ENCODE data around the gene DCC. TPM values are rescaled to one million over a fixed set of nuclear protein-coding genes. Genes with fewer than 3 reads are reported as not detected.

Gene DCC
- total RNA-seq, 2 experiments from 2014 or later: not detected

DNA sequence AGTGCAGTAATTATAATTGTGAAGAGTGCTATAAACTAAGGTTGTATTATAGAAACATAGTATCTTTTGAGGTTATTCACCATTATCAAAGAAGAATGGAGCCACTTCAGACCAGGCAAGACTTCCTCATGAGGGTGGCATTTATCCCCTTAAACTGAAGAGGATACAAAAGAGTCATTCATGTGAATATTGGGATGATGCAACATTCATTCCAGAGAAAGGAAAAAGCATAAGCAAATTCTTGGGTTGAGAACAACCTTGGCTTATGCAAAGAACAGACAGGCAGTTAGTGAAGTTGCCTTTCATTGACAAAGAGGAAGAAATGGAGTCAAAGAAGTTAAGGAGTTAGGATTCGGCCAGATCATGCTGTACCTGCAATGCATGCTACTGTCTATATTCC, 1201.9 kb downstream of the DCC start:
- no peak for DNase-seq
- TF ChIP-seq, protein P1, sequence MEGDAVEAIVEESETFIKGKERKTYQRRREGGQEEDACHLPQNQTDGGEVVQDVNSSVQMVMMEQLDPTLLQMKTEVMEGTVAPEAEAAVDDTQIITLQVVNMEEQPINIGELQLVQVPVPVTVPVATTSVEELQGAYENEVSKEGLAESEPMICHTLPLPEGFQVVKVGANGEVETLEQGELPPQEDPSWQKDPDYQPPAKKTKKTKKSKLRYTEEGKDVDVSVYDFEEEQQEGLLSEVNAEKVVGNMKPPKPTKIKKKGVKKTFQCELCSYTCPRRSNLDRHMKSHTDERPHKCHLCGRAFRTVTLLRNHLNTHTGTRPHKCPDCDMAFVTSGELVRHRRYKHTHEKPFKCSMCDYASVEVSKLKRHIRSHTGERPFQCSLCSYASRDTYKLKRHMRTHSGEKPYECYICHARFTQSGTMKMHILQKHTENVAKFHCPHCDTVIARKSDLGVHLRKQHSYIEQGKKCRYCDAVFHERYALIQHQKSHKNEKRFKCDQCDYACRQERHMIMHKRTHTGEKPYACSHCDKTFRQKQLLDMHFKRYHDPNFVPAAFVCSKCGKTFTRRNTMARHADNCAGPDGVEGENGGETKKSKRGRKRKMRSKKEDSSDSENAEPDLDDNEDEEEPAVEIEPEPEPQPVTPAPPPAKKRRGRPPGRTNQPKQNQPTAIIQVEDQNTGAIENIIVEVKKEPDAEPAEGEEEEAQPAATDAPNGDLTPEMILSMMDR (IDR thresholded peaks at IDR 0.05): no peak
- no peaks in the 10 kb centered on the region for H3K4me1 Mint-ChIP-seq (ENCODE audit: low read depth)
- no peaks in the 10 kb centered on the region for H3K27me3 Mint-ChIP-seq
- Histone ChIP-seq H3K9me3 (ENCODE audit: control insufficient read depth in 1 of 2, insufficient read depth in 1 of 2, low read length in 2 of 2) (no peaks in the 10 kb centered on the region), H3K4me1 (ENCODE audit: insufficient read depth, low read length) (no peaks in the 10 kb centered on the region), H3K27me3 (ENCODE audit: control insufficient read depth in 1 of 2, insufficient read depth in 2 of 2, low read length in 2 of 2) (no peaks in the 10 kb centered on the region), H3K27ac (ENCODE audit: low read depth in 1 of 2, low read length in 2 of 2) (no peak overlapping the region), H3K4me3 (ENCODE audit: low read length) (no peak overlapping the region), H3K36me3 (ENCODE audit: insufficient read depth, low read length) (no peaks in the 10 kb centered on the region)
- no peak overlapping the region for H3K27ac Mint-ChIP-seq
- H3K4me3 Mint-ChIP-seq: no peak overlapping the region
- no peaks in the 10 kb centered on the region for H3K36me3 Mint-ChIP-seq (ENCODE audit: low read depth)
- intact Hi-C loops (cut with DNase I, micrococcal nuclease): no loop called here
- POLR2A ChIA-PET: no interaction called here
- H3K9me3 Mint-ChIP-seq: no peaks in the 10 kb centered on the region
- ATAC-seq (ENCODE audit: poor library complexity): no peak
- CTCF ChIA-PET: no interaction called here

DNA sequence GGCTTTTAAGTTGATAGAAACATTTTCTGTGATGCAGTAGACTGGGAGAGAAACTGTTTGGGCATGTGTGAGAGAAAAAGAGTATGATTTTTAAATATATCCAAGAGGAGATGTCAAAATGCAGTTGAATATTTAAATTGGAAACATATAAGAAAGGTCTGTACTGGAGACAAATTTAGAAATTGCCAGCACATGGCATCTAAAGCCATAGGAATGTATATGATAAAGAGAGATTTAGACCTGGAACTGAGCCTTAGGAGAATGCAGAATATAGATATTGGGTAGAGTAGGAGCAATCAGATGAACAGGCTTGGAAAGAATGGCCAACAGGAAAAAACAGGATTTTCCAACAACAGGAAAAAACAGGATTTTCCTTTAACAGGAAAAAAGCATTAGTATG, 1203.7 kb downstream of the DCC start:
- Mint-ChIP-seq H3K27ac (no peak overlapping the region), H3K27me3 (no peaks in the 10 kb centered on the region)
- intact Hi-C loops (cut with DNase I, micrococcal nuclease): no loop called here

DNA sequence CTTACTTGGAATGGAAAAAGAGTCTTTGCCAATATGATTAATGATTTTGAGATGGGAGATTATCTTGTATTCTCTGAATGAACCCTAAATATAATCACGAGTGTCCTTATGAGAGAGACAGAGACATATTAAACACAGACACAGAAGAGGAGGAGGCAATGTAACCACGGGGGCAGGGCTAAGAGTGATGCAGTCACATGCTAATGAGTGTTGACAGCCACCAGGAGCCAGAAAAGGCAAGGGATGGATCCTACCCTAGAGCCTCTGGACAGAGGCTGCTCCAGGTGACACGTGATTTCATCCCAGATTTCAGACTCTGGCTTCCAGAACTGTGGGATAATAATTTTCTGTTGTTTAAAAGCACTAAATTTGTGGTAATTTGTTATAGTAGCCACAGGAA, 1204.9 kb downstream of the DCC start:
- H3K27me3 Mint-ChIP-seq: no peaks in the 10 kb centered on the region
- Histone ChIP-seq H3K9me3 (ENCODE audit: control insufficient read depth in 1 of 2, insufficient read depth in 1 of 2, low read length in 2 of 2) (no peaks in the 10 kb centered on the region), H3K4me1 (ENCODE audit: insufficient read depth, low read length) (no peaks in the 10 kb centered on the region), H3K27ac (ENCODE audit: low read depth in 1 of 2, low read length in 2 of 2) (no peak overlapping the region), H3K36me3 (ENCODE audit: insufficient read depth, low read length) (no peaks in the 10 kb centered on the region), H3K27me3 (ENCODE audit: control insufficient read depth in 1 of 2, insufficient read depth in 2 of 2, low read length in 2 of 2) (no peaks in the 10 kb centered on the region), H3K4me3 (ENCODE audit: low read length) (no peak overlapping the region)
- TF ChIP-seq, protein P1 (IDR thresholded peaks at IDR 0.05): no peak
- CTCF ChIA-PET: no interaction called here
- no peak for DNase-seq
- H3K9me3 Mint-ChIP-seq: no peaks in the 10 kb centered on the region
- POLR2A ChIA-PET: no interaction called here
- H3K36me3 Mint-ChIP-seq (ENCODE audit: low read depth): no peaks in the 10 kb centered on the region
- ATAC-seq (ENCODE audit: poor library complexity): no peak
- no peaks in the 10 kb centered on the region for H3K4me1 Mint-ChIP-seq (ENCODE audit: low read depth)
- H3K4me3 Mint-ChIP-seq: no peak overlapping the region
- intact Hi-C loops (cut with DNase I, micrococcal nuclease): no loop called here
- no peak overlapping the region for H3K27ac Mint-ChIP-seq

More for the DNA sequence above, 1203.7 kb downstream of the DCC start:
- DNase-seq: no peak
- ChIA-PET POLR2A (no interaction called here), CTCF (no interaction called here)
- no peak overlapping the region for H3K4me3 Mint-ChIP-seq
- H3K27ac ChIP-seq (ENCODE audit: low read depth in 1 of 2, low read length in 2 of 2): no peak overlapping the region
- ATAC-seq (ENCODE audit: poor library complexity): no peak
- TF ChIP-seq, protein P1 (IDR thresholded peaks at IDR 0.05): no peak
- no peaks in the 10 kb centered on the region for H3K36me3 Mint-ChIP-seq (ENCODE audit: low read depth)
- no peaks in the 10 kb centered on the region for H3K27me3 ChIP-seq (ENCODE audit: control insufficient read depth in 1 of 2, insufficient read depth in 2 of 2, low read length in 2 of 2)
- no peak overlapping the region for H3K4me3 ChIP-seq (ENCODE audit: low read length)
- no peaks in the 10 kb centered on the region for H3K9me3 ChIP-seq (ENCODE audit: control insufficient read depth in 1 of 2, insufficient read depth in 1 of 2, low read length in 2 of 2)
- H3K36me3 ChIP-seq (ENCODE audit: insufficient read depth, low read length): no peaks in the 10 kb centered on the region
- no peaks in the 10 kb centered on the region for H3K4me1 Mint-ChIP-seq (ENCODE audit: low read depth)
- no peaks in the 10 kb centered on the region for H3K4me1 ChIP-seq (ENCODE audit: insufficient read depth, low read length)
- H3K9me3 Mint-ChIP-seq: no peaks in the 10 kb centered on the region
